NCI-H146 treated with DMSO at 0.1 percent for 48 hours (cell line): ENCODE measurements around the gene PAGE2.
"Not testable (repeated sequence)": the region's sequence is repeated elsewhere in the genome, so short reads cannot be mapped to it uniquely, and the experiment has no call there.

Source experiments
- DNase-seq: peaks from one replicate; lab custom pipeline; 2025; ENCODE audit not compliant: unreplicated experiment; lab: John Stamatoyannopoulos, UW

Gene PAGE2, protein sequence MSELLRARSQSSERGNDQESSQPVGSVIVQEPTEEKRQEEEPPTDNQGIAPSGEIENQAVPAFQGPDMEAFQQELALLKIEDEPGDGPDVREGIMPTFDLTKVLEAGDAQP

DNA sequence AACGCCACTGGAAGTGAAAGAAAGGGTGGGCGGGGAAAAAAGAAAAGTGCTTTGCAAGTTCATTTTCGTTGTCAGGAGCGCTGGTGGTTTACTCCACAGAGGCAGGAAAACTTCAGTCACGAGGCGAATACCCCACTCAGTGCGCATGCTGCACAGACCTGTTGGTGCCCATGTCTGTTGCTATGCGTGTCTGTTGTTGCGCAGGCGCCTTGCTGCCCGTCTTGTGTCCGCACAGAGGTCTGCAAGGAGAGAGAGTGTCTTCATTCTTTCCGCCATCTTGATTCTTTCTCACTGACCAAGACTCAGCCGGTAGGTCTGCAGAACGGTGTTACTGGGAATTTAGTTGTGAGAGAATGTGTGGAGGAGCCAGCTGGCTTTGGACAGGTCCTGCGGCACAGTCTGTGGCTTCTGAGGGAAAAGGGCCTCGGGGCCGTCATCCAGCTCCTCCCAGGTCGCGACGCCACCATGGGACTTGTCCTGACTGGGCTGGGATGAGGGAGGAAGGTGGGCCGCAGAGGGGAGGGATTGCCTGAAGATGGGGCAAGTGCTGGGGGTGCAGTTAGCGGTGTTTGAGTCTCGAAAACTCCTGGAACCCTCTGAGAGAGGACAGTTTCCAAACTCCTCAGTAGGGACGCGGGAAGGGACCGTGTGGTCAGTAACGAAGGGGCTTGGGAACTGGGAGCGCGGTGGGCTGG is at the start of gene PAGE2:
PAGE2 (plus strand) TSS at position 224 of the 695 bp plus-strand sequence. CDS start 1,003 bp downstream, outside the sequence.
- DNase-seq, result no peak

DNA sequence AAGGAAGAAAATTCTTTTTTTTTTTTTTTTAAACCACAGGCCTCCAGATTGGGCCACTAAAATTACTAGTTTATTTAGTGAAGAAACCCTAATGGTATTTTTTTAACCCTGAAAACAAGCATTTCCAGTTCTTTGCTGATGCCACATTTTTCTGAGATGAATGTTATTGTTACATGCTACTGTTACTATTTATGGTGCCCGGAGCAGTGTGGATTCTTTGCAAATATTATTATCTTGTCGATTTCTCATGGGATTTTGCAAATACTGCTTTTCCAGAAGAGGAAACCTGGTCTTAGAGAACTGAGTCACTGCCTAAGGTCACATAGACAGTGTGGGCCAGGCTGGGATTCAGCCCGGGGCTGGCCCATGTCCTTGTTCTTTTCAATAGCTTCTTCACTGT is 49.3 kb upstream of the PAGE2 start:
- DNase-seq, result no peak

DNA sequence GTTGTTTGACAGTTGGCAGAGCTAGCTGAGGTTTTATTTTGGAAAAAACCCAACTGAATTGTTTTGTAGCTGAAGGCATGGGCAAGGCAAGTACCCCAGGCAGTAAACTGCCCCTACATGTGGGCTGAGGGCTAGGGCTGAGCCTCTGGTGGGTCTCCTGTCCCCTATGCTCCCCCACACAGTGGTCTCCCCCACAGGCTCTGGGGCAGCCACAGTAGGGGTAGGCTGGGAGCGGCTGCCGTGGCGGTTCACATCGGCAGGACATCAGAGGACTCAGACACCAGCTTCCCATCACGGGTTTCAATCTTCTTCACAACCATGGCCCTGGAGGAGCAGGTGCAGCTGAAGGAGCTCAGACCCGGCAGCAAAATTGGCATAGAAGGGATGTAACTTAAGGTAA is 47.3 kb upstream of the PAGE2 start:
- no peak for DNase-seq

DNA sequence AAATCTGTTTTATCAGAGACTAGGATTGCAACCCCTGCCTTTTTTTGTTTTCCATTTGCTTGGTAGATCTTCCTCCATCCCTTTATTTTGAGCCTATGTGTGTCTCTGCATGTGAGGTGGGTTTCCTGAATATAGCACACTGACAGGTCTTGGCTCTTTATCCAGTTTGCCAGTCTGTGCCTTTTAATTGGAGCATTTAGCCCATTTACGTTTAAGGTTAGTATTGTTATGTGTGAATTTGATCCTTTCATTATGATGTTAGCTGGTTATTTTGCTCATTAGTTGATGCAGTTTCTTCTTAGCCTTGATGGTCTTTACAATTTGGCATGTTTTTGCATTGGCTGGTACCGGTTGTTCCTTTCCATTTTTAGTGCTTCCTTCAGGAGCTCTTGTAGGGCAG is 38.2 kb upstream of the PAGE2 start:
- not testable (repeated sequence) for DNase-seq

DNA sequence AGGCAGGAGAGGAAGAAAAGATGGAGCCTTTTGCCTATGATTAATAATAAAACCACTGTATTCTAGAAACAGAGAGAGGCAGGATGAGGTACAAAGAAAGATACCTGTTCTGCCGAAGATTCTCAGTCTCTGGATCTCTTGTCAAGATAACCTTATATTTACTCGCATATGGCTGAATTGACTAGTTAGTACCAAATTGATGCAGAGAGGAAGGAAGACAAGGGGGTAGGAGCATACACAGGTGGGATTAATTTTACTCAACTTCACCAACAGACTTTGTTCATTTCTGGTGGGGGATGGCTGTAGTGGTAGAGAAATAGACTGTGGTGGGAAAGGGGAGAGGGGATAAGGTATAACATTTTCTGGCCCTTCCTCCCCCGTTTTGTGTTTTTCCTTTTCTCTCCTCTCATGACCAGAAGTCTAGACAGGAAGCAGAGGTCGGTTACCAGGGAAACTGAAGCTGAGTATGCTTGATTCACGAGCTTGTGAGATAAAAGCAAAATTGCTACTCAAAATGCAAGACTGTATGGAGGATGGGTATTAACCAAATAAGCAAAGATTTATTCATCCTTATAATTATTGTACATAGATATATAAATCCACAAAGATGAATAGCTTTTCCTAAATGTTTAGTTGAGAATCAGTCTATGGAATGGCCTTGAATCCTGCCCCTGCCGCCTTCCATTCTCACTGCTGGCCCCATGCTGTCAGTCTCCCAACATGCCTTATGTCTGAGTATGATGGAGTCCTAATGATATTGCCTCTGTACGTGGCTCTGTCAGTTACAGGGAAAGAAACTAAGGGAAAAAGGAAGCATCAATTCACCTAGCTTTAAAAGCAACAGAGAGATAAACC is 31.8 kb upstream of the PAGE2 start:
- DNase-seq, result no peak

DNA sequence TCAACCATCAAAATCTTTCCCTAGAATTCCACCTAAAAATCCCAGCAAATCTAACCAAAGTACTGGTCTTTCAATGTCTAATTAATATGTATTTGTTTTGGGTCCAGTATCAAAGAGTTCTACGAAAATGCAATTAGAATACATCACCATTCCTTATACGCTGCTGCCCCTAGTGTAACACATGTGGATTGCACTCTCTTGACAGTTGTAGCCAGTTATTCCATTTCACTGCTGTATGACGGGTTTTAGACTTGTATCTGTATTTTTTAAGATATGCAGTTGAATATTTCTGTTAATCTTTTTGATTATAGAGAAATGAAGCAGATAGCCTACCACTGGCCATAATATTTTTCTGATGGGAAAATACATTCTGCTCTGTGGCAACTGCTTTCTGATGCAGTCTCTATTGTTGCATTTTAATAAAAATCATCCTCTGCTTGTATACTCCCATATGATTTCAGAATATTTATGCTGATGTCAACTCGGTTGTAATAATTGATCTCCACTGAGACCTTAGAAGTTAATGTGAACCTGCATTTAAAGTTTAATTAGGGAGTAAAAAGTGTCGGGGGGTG is 31.1 kb upstream of the PAGE2 start:
- peak; percentile 5 for DNase-seq

DNA sequence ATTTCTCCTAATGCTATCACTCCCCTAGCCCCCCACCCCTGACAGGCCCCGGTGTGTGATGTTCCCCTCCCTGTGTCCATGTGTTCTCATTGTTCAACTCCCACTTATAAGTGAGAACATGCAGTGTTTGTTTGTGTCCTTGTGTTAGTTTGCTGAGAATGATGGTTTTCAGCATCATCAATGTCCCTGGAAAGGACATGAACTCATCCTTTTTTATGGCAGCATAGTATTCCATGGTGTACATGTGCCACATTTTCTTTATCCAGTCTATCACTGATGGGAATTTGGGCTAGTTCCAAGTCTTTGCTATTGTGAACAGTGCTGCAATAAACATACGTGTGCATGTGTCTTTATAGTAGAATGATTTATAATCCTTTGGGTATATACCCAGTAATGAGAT is 21.6 kb upstream of the PAGE2 start:
- DNase-seq, result not testable (repeated sequence)

DNA sequence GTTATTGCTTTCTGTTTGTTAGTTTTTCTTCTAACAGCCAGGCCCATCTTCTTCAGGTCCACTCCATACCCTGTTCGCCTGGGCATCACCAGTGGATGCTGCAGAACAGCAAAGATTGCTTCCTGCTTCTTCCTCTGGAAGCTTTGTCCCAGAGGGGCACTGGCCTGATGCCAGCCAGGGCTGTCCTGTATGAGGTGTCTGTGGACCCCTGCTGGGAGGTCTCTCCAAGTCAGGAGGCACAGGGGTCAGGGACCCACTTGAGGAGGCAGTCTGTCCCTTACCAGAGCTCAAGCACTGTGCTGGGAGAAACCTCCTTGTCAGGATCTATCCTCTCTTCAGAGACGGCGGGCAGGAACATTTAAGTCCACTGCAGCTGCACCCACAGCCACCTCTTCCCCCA is 16.5 kb upstream of the PAGE2 start:
- DNase-seq, result no peak

DNA sequence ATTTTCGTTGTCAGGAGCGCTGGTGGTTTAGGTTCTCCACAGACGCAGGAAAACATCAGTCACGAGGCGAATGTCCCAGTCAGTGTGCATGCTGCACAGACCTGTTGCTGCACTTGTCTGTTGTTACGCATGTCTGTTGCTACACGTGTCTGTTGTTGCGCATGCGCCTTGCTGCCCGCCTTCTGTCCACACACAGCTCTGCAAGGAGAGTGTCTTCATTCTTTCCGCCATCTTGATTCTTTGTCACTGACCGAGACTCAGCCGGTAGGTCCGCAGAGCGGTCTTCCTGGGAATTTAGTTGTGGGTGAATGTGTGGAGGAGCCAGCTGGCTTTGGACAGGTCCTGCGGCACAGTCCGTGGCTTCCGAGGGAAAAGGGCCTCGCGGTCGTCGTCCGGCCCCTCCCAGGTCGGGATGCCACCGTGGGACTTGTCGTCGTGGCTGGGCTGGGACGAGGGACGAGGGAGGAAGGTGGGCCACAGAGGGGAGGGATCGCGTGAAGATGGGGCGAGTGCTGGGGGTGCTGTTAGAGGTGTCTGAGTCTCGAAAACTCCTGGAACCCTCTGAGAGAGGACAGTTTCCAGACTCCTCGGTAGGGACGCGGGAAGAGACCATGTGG is 13.9 kb upstream of the PAGE2 start, which contains the start of gene PAGE2B:
PAGE2B (plus strand) TSS at position 180 of the 617 bp plus-strand sequence. CDS start 1,012 bp downstream, outside the sequence.
- DNase-seq, result no peak

DNA sequence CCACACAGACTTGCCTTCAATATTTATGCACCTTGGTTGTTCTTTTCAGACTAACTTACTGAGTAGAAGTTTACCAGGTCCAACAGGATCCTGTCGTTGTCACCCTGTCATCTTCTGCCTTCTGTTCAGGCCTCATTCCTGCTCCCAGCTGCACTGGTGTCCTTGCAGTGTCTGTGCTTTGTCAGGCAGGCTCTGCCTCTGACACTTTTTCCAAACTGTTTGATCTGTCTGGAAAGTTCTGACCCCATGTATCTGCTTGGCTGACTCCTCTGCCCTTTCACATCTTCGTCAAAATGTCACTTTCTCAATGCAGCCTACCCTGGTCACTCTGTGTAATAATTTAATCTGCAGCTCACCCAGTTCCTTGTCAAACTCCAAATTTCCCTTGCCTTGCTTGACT is 9.9 kb downstream of the PAGE2 start:
- DNase-seq, result no peak

DNA sequence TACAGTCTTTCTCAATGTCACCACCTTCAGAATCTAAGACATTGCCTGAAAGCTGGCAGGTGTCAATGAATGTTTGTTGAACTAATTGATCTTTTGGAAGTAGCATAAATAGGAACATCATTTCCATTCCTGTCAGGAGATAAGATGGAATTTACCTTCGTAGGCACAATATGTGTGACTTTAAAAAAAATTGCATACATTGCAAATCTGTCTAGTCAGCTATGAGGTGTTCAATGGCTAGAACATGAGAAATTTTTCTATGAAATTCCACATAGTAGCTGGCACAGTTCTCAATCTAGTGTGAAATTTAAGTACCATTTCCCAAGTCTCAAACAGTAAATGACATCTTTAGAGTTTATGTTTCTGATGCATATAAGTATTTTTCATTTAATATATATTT is 10.3 kb downstream of the PAGE2 start:
- no peak for DNase-seq

DNA sequence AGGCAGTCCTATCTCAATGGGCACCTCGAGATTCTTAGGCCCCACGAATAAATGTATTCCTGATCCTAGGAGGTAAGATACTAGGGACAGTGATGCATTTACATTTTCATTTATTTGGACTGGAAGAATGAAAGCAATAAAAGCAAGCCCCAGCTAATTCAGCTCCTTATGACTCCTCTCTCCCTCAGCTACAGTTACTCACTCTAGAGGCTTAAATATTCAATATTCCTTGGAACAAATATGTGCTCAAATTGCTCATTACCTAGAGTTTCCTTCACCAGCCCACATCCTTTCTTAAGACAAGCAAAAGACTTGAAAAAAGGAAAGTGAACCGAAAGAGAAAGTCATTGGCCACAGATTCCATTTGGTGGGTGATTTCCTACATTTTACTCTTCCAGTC is 13.9 kb downstream of the PAGE2 start:
- no peak for DNase-seq

DNA sequence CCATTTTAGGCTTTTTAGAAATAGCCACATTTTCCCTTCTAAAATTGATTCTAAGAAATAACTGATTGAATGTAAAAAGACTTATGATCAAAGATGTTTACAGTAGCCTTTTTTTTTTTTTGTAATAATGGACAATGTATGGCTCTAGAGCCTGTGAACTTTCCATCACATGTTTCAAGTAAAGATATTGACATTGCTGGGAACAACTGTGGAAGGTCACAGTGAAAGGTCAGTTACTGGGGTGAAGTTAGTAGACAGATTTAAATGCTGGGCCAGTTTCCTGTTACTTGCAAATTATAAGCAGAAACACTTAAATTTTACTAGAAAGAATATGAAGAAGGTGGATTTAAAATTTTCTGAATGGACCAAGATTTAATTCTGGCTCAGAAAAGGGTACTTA is 18.4 kb downstream of the PAGE2 start:
- DNase-seq, result no peak

DNA sequence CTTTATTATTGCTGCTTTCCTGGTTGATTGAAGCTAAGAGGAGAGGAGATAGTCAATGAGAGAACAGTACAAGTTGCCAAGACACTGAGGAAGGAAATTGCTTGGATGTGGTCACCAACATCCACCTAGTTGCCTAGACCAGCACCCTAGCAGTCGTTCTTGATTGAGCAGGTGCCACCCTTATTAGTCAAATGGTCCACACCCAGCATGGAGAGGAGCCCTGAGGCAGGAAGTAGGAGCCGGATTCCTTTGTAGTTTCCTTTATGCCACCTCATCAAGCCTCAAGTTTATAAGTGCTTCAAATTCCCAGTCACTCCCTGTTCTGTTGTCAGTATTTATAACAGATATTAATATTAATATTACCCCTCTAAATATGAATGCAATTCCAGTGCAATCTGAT is 19.1 kb downstream of the PAGE2 start:
- DNase-seq, result no peak

DNA sequence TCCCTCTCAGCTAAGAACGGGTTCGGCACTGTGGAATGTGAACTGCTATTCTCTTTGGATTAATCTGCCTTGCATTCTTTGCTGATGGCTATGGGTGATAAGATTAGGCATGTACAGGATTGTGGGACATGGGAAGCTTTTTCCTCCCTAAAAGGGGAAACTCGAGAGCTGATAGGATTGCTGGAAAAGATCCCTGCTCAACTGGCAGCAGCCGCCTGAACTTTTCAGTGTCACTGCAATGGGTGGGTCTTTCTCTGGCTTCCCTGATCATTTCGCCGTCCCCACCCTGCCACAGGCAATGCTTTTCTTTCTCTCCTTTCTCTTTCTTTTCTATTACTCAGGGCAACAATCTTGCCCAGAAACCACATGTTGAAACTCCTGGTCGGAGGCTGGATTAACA is 20.5 kb downstream of the PAGE2 start:
- no peak for DNase-seq

DNA sequence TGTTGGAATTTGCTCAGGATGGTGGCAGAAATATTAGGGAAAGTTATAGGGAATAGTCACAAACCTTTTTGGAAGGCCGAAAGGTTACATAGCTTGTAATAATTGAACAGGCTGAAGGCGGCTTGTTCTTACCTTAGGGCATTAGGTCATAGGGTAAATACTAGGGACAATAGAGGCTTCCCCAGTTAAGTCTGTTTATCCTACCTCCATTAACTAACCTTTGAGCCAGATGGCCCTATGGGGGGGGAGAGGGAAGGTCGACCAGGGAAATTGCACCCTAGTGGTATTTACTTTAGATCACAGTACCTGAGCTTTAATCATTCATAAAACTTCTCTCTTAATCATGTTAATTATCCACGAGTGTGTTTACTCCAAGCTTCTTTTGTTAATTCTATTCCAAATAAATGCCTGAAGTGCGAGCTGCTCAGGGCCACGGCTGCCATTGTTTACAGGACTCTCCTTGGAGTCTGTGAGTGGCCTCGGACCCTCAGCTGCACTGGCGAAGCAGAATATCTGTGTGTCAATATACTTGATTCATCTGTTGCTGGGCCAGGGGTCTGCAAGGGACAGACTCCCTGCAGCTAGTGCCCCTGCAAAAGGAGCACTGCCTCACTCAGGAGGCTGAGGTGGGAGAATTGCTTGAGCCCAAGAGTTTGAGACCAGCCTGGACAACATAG is 22.9 kb downstream of the PAGE2 start:
- peak; percentile 54 for DNase-seq

DNA sequence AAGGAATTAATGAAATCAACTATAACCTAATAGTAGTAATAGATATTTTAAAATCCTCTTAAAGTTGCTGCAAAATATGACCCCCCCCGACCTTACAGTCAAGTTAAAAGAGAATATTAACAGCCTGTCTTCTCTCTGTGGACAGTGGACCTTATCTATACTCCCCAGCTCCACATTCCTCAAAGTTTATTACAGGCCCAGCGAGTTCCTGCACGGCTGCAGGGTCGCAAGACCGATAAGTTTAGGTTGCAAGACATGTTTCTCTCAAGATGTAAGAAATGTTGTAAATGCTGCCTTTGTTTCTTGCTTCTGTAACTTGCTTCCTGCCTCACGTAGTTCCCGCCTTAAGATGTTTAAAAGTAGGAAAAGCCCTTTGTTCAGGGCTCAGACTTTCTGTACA is 27.8 kb downstream of the PAGE2 start:
- not testable (repeated sequence) for DNase-seq

DNA sequence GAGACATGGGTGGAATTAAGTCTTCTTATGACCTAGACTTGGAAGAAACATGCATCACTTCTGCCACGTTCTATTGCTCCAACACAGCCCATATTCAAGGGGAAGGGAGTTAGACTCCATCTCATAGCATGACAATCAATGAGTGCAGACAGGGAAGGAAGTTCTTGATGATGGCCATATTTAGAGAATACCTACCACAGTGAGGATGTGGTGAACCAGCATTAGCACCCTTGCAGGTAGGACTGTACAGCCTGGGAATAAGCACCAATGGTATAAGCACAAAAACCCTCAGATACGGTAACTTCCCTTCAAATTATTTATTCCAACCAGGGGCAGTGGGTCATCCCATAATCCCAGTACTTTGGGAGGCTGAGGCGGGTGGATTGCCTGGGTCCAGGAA is 29.8 kb downstream of the PAGE2 start:
- DNase-seq, result no peak

DNA sequence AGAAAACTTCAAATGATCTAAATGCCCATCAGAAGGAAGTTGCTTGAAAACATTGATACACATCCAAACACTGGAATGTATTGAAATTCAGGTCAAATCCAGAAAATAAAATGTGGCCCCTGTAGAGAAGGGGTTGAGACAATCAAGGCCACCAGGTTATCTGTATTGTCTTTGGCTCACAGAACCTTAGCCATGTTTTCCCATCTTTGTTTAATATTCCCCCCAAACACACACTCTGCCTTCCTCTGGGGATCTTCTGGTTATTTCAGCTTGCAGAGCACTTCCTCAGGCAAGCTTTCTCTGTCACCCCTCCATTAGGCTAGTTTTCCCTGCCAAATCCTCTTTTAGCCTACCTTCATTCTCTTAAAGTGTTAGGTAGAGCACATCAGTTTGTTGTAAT is 30.5 kb downstream of the PAGE2 start:
- DNase-seq, result no peak

DNA sequence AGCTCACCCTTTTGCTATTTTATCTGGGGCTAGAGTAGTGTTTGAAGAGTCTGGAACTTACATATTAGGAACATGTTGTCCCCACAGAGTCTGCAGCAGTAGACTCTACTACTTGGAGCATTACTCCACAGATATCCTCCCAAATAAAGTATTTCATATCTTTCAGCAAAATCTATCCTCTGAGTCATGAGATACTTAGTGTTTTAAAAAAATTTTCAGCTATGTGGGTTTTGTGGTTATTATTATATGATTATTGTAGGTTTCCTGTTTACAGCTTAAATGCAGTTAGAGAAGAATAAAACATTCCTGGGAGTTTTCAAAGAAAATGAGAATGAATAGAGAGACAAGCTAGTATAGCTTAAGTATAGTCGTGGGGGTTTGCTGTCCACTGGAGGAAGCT is 30.9 kb downstream of the PAGE2 start:
- DNase-seq, result no peak
